Cardiac septum (tissue), 1 donor: Measurements from ENCODE around the gene CCDC201. TPM values are rescaled to one million over a fixed set of nuclear protein-coding genes. Genes with fewer than 3 reads are reported as not detected.
"Not testable (repeated sequence)": the region's sequence is repeated elsewhere in the genome, so short reads cannot be mapped to it uniquely, and the experiment has no call there.

ENCODE experiments used
- DNase-seq: peaks from one replicate; pipeline ENCODE4 v3.0.0-alpha.2; 2020; ENCODE audit warnings: low spot score
- intact Hi-C: fragments of 100-400 bp; cut with DNase I; formaldehyde crosslinking; loops from one replicate; pipeline ENCODE4 v1.14.0; 2022
- total RNA-seq: library from RNA; stranded (reverse); fragmentation: NEBNext Ultra II Directional; extraction: Animal tissue kit (Norgen Biotek cat#: 25700); gene quantifications from one replicate; pipeline ENCODE4 v1.2.1, GENCODE V29; 2021
- donor health status: DM: no; HTN: no; CAD: no.

Gene CCDC201
- total RNA-seq, 1 donor from 2014 or later: not detected

GRCh38 chr7:45838852-45839251 is 34.0 kb downstream of the CCDC201 start:
- intact Hi-C loops, DNase-seq: not testable (repeated sequence)

- intact Hi-C loops, DNase-seq: not testable (repeated sequence)
These were observed 40.3 kb downstream of the CCDC201 start for GRCh38 chr7:45832433-45833177.

GRCh38 chr7:45829846-45830245 is 43.0 kb downstream of the CCDC201 start:
- peak; percentile 24 for DNase-seq
- intact Hi-C loops: not testable (repeated sequence)

GRCh38 chr7:45827731-45828130 is 45.2 kb downstream of the CCDC201 start:
- DNase-seq: peak; percentile 57
- intact Hi-C loops: not testable (repeated sequence)

- intact Hi-C loops: not testable (repeated sequence)
- DNase-seq: peak; percentile 44
These were observed 46.3 kb downstream of the CCDC201 start for GRCh38 chr7:45826550-45826949.

GRCh38 chr7:45818763-45819162 is 54.1 kb downstream of the CCDC201 start:
- peak; percentile 51 for DNase-seq
- intact Hi-C loops: not testable (repeated sequence)

- DNase-seq: peak; percentile 58
- intact Hi-C loops: not testable (repeated sequence)
These were observed 55.0 kb downstream of the CCDC201 start for GRCh38 chr7:45817913-45818312.

- intact Hi-C loops: not testable (repeated sequence)
- peak; percentile 56 for DNase-seq
These were observed 55.9 kb downstream of the CCDC201 start for GRCh38 chr7:45817016-45817415.

GRCh38 chr7:45814216-45815118 is 58.4 kb downstream of the CCDC201 start:
- intact Hi-C loops: not testable (repeated sequence)
- DNase-seq: peak; percentile 76

- intact Hi-C loops: not testable (repeated sequence)
- DNase-seq: peak; percentile 50
These were observed 59.1 kb downstream of the CCDC201 start for GRCh38 chr7:45813771-45814170.

GRCh38 chr7:45812946-45813345 is 59.9 kb downstream of the CCDC201 start:
- intact Hi-C loops: no loop called here

GRCh38 chr7:45811652-45812234 is 61.1 kb downstream of the CCDC201 start:
- DNase-seq, intact Hi-C loops: not testable (repeated sequence)

More at GRCh38 chr7:45812946-45813345, 59.9 kb downstream of the CCDC201 start:
- no peak for DNase-seq

- DNase-seq, intact Hi-C loops: not testable (repeated sequence)
These were observed 62.4 kb downstream of the CCDC201 start for GRCh38 chr7:45810451-45811005.

Other genes starting within 250 kb of the CCDC201 start
- not detected for gene IGFBP1, start 15.4 kb upstream of the CCDC201 start, total RNA-seq
- gene IGFBP3, start 48.2 kb upstream of the CCDC201 start, total RNA-seq: 98.7 TPM